ENCODE data around the gene SH2D1B. TPM values are rescaled to one million over a fixed set of nuclear protein-coding genes. Genes with fewer than 3 reads are reported as not detected.

The SH2D1B gene
- total RNA-seq, 1 experiment from 2014 or later, result not detected

DNA sequence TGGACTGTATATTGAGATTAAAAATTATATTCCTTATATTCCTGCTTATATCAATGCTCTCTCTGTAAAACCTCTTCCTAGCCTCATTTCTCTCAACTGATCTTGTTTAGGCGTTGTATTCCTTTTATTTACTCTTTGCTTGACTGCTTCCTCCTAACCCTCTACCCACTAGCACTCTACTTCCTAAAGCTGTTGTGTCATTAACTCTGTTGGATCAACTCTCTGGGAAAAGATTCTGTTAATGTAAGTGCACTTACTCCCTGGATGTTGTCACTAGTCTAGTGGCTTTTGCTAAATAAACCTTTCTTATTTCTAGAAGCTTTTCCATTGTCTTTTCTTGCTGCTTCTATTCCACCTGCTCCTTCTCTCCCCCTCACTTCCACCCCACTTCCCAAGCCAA lies 41.8 kb downstream of the SH2D1B start:
- Mint-ChIP-seq H3K4me1 (ENCODE audit: low read depth, unreplicated experiment) (peaks cover 31% of the 10 kb centered on the region), H3K9me3 (ENCODE audit: low read depth, unreplicated experiment) (no peaks in the 10 kb centered on the region), H3K27ac (ENCODE audit: unreplicated experiment) (no peak overlapping the region), H3K36me3 (ENCODE audit: insufficient read depth, unreplicated experiment) (peaks cover 10% of the 10 kb centered on the region), H3K4me3 (ENCODE audit: low read depth, unreplicated experiment) (no peak overlapping the region), H3K27me3 (ENCODE audit: unreplicated experiment) (no peaks in the 10 kb centered on the region)
- no peak for DNase-seq
- intact Hi-C loops (cut with micrococcal nuclease; ENCODE audit: unreplicated experiment), result no loop called here
- TF ChIP-seq, protein P1, sequence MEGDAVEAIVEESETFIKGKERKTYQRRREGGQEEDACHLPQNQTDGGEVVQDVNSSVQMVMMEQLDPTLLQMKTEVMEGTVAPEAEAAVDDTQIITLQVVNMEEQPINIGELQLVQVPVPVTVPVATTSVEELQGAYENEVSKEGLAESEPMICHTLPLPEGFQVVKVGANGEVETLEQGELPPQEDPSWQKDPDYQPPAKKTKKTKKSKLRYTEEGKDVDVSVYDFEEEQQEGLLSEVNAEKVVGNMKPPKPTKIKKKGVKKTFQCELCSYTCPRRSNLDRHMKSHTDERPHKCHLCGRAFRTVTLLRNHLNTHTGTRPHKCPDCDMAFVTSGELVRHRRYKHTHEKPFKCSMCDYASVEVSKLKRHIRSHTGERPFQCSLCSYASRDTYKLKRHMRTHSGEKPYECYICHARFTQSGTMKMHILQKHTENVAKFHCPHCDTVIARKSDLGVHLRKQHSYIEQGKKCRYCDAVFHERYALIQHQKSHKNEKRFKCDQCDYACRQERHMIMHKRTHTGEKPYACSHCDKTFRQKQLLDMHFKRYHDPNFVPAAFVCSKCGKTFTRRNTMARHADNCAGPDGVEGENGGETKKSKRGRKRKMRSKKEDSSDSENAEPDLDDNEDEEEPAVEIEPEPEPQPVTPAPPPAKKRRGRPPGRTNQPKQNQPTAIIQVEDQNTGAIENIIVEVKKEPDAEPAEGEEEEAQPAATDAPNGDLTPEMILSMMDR (IDR thresholded peaks at IDR 0.05; ENCODE audit: unreplicated experiment), result no peak
- no TSS peak for BruUV-seq (replicated peaks)
- CTCF ChIA-PET, result interaction anchor here (1.7 kb wide), 1 partner anchor 12 kb away, joined by 5 read pairs; no protein-coding TSS in a partner anchor

DNA sequence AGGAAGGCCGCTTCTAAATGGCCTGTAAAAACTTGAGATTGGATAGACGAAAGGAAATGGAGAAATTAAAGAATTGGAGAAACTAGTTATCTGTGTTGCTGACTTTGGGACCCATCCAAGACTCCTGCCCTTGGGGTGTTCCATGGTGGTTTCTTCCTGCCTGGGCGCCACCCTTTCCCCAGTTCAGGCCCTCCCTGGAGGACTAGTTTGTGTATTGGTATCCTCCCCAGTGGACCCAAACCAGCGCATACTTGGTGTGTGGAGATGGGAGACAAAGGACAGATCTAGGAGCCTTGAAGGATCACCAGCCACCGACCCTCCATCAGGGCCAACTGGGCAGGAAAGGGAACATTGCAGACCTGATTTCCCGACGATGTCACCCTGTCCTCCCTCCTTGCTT lies 42.4 kb downstream of the SH2D1B start:
- intact Hi-C loops (cut with micrococcal nuclease; ENCODE audit: unreplicated experiment), result no loop called here
- Mint-ChIP-seq H3K4me1 (ENCODE audit: low read depth, unreplicated experiment) (peaks cover 31% of the 10 kb centered on the region), H3K4me3 (ENCODE audit: low read depth, unreplicated experiment) (no peak overlapping the region), H3K36me3 (ENCODE audit: insufficient read depth, unreplicated experiment) (peaks cover 6% of the 10 kb centered on the region), H3K9me3 (ENCODE audit: low read depth, unreplicated experiment) (no peaks in the 10 kb centered on the region), H3K27me3 (ENCODE audit: unreplicated experiment) (no peaks in the 10 kb centered on the region), H3K27ac (ENCODE audit: unreplicated experiment) (no peak overlapping the region)
- TF ChIP-seq, protein P1 (IDR thresholded peaks at IDR 0.05; ENCODE audit: unreplicated experiment), result no peak
- no TSS peak for BruUV-seq (replicated peaks)
- CTCF ChIA-PET, result no interaction called here
- DNase-seq, result no peak

DNA sequence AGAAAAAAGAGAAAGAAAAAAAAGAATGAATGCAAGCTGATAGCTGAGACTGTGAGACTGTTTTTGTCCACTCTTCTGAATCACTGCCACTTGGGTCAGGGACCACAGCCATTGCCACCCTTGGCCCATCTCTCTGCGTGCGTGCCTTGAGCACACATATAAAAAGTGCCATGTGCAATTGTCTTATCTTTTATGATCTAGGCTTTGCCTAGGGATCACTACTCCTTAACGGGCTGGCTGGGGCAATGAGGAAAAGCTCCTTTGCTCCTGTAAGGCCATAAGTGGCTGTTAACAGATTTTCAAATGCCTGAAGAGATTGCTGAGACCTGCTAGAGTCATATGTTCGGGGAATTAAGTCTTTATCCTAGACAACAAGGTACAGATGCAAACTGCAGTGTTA lies 43.5 kb downstream of the SH2D1B start:
- H3K9me3 Mint-ChIP-seq (ENCODE audit: low read depth, unreplicated experiment), result no peaks in the 10 kb centered on the region
- TF ChIP-seq, protein P1 (IDR thresholded peaks at IDR 0.05; ENCODE audit: unreplicated experiment), result no peak
- peaks cover 20% of the 10 kb centered on the region for H3K4me1 Mint-ChIP-seq (ENCODE audit: low read depth, unreplicated experiment)
- H3K36me3 Mint-ChIP-seq (ENCODE audit: insufficient read depth, unreplicated experiment), result peaks cover 4% of the 10 kb centered on the region
- intact Hi-C loops (cut with micrococcal nuclease; ENCODE audit: unreplicated experiment), result no loop called here
- H3K4me3 Mint-ChIP-seq (ENCODE audit: low read depth, unreplicated experiment), result no peak overlapping the region
- BruUV-seq (replicated peaks), result no TSS peak
- CTCF ChIA-PET, result interaction anchor here (1.9 kb wide), 1 partner anchor 11 kb away, joined by 6 read pairs; no protein-coding TSS in a partner anchor
- no peaks in the 10 kb centered on the region for H3K27me3 Mint-ChIP-seq (ENCODE audit: unreplicated experiment)
- no peak for DNase-seq
- H3K27ac Mint-ChIP-seq (ENCODE audit: unreplicated experiment), result no peak overlapping the region

DNA sequence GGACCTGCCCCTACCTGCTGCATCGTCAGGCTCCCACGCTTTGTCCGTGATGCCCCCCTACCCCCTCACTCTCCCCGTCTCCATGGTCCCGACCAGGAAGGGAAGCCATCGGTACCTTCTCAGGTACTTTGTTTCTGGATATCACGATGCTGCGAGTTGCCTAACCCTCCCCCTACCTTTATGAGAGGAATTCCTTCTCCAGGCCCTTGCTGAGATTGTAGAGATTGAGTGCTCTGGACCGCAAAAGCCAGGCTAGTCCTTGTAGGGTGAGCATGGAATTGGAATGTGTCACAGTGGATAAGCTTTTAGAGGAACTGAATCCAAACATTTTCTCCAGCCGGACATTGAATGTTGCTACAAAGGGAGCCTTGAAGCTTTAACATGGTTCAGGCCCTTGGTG lies 44.2 kb downstream of the SH2D1B start:
- CTCF ChIA-PET, result interaction anchor here (0.6 to 1.9 kb wide), 4 partner anchors 10 to 184 kb away, joined by 3 to 6 read pairs (median 4); partner anchors contain the start of gene C1orf226
- Mint-ChIP-seq H3K9me3 (ENCODE audit: low read depth, unreplicated experiment) (no peaks in the 10 kb centered on the region), H3K27me3 (ENCODE audit: unreplicated experiment) (no peaks in the 10 kb centered on the region), H3K27ac (ENCODE audit: unreplicated experiment) (no peak overlapping the region), H3K4me3 (ENCODE audit: low read depth, unreplicated experiment) (no peak overlapping the region), H3K36me3 (ENCODE audit: insufficient read depth, unreplicated experiment) (peaks cover 4% of the 10 kb centered on the region), H3K4me1 (ENCODE audit: low read depth, unreplicated experiment) (peaks cover 14% of the 10 kb centered on the region)
- TF ChIP-seq, protein P1 (IDR thresholded peaks at IDR 0.05; ENCODE audit: unreplicated experiment), result no peak
- no peak for DNase-seq
- intact Hi-C loops (cut with micrococcal nuclease; ENCODE audit: unreplicated experiment), result no loop called here
- no TSS peak for BruUV-seq (replicated peaks)

Measured in Calu3 (cell line).